Panc1 (cell line): ENCODE results near the gene ZBED1. TPM values are rescaled to one million over a fixed set of nuclear protein-coding genes. Genes with fewer than 3 reads are reported as not detected.

Experiments
- ATAC-seq: fragments of 200-7000 bp; cut with Tn5 transposase; 2 replicates; pipeline ENCODE4 v1.9.1; 2020; ENCODE audit warnings: mild to moderate bottlenecking, moderate library complexity
- BruUV-seq: library from RNA; stranded (reverse); fragments of 400-500 nt; replicated peaks from 2 replicates; lab custom pipeline; 2021; lab: Mats Ljungman, UMichigan
- CTCF ChIA-PET: fragments of 300-600 bp; sonication (Branson Sonifier 250); formaldehyde crosslinking; loops from one replicate; lab custom pipeline; 2022; ENCODE audit warnings: antibody characterized with exemption; lab: Charles Lee
- POLR2A ChIA-PET: fragments of 300-600 bp; sonication (Branson Sonifier 250); formaldehyde crosslinking; loops from one replicate; lab custom pipeline; 2022; ENCODE audit warnings: antibody characterized with exemption; lab: Charles Lee
- DNase-seq: peaks from one replicate; pipeline ENCODE4 v3.0.0-alpha.2; 2010; ENCODE audit warnings: low read depth, low spot score
- H3K27ac ChIP-seq: 2 replicates; pipeline ENCODE4 v1.5.1; 2011; ENCODE audit warnings: mild to moderate bottlenecking, low read length, inconsistent platforms
- H3K27me3 ChIP-seq: fragments of 200-500 bp; sonication (Bioruptor generic); 2 replicates; pipeline ENCODE4 v1.6.0; 2014; ENCODE audit warnings: low read length, inconsistent platforms; ENCODE audit not compliant: control insufficient read depth, insufficient read depth
- H3K36me3 ChIP-seq: fragments of 200-500 bp; sonication (Bioruptor generic); 2 replicates; pipeline ENCODE4 v1.5.1; 2014; ENCODE audit warnings: inconsistent platforms, mild to moderate bottlenecking, low read length, moderate library complexity; ENCODE audit not compliant: control insufficient read depth, insufficient read depth
- H3K4me1 ChIP-seq: 2 replicates; pipeline ENCODE4 v1.5.1; 2011; ENCODE audit warnings: inconsistent platforms, mild to moderate bottlenecking, low read length, moderate library complexity; ENCODE audit not compliant: control insufficient read depth, insufficient read depth
- H3K4me3 ChIP-seq, 2 experiments: 2 replicates each; pipeline ENCODE4 v1.5.1; 2011 to 2012; ENCODE audit warnings: low read depth in 2 of 2, low read length in 2 of 2, mild to moderate bottlenecking in 2 of 2, inconsistent platforms in 1 of 2, moderate library complexity in 1 of 2
- H3K9me3 ChIP-seq: fragments of 200-500 bp; sonication (Bioruptor generic); 2 replicates; pipeline ENCODE4 v1.5.1; 2014; ENCODE audit warnings: low read depth, mild to moderate bottlenecking, inconsistent platforms, low read length, moderate library complexity; ENCODE audit not compliant: control insufficient read depth, insufficient read depth
- CTCF ChIP-seq: fragments of 450-650 bp; IDR thresholded peaks from 2 replicates; pipeline ENCODE4 v1.5.1; 2017; ENCODE audit warnings: mild to moderate bottlenecking
- POLR2AphosphoS5 ChIP-seq: IDR thresholded peaks from 2 replicates; pipeline ENCODE4 v1.6.1; 2012; ENCODE audit warnings: mild to moderate bottlenecking, low read depth, low read length, moderate library complexity
- SIN3A ChIP-seq: IDR thresholded peaks from 2 replicates; pipeline ENCODE4 v1.6.1; 2012; ENCODE audit warnings: low read depth, mild to moderate bottlenecking, low read length, moderate library complexity, borderline replicate concordance; ENCODE audit not compliant: insufficient read depth
- TCF7L2 ChIP-seq: IDR thresholded peaks from 2 replicates; pipeline ENCODE4 v1.6.1; 2011; ENCODE audit warnings: mild to moderate bottlenecking, low read depth, low read length, inconsistent platforms
- in situ Hi-C: cut with HindIII; loops from 2 replicates; pipeline ENCODE4 v1.10.0; 2016; ENCODE audit warnings: low sequenced_read_pairs, low pct_unique_long_range_greater_than_20kb
- intact Hi-C: fragments of 100-400 bp; cut with micrococcal nuclease; formaldehyde crosslinking; loops from one replicate; pipeline ENCODE4 v1.10.0; 2022; ENCODE audit not compliant: unreplicated experiment
- total RNA-seq: library from RNA; stranded (reverse); gene quantifications from one replicate; pipeline ENCODE4 v1.2.1, GENCODE V29; 2021; ENCODE audit not compliant: unreplicated experiment
- TF ChIP-seq, protein P1 (sequence below), 2 experiments: IDR thresholded peaks; 2 replicates each; pipeline ENCODE4 v1.6.1; 2011 to 2012; ENCODE audit warnings: low read depth in 2 of 2, control low read depth in 1 of 2, low read length in 1 of 2, mild to moderate bottlenecking in 1 of 2, moderate library complexity in 1 of 2; ENCODE audit not compliant: insufficient read depth in 1 of 2

ZBED1 gene
- total RNA-seq, 1 experiment from 2014 or later, result 23.9 TPM

- ChIA-PET POLR2A (no interaction called here), CTCF (no interaction called here)
- Histone ChIP-seq H3K9me3 (no peaks in the 10 kb centered on the region), H3K4me3 (no peak overlapping the region), H3K36me3 (no peaks in the 10 kb centered on the region), H3K4me1 (no peaks in the 10 kb centered on the region), H3K27me3 (no peaks in the 10 kb centered on the region), H3K27ac (no peak overlapping the region)
- intact Hi-C loops (no loop called here), in situ Hi-C loops (no loop called here)
- DNase-seq (no peak), ATAC-seq (no peak)
- BruUV-seq, result no TSS peak
- TF ChIP-seq SIN3A (no peak), POLR2AphosphoS5 (no peak), TCF7L2 (no peak), CTCF (no peak)
- TF ChIP-seq, protein P1, sequence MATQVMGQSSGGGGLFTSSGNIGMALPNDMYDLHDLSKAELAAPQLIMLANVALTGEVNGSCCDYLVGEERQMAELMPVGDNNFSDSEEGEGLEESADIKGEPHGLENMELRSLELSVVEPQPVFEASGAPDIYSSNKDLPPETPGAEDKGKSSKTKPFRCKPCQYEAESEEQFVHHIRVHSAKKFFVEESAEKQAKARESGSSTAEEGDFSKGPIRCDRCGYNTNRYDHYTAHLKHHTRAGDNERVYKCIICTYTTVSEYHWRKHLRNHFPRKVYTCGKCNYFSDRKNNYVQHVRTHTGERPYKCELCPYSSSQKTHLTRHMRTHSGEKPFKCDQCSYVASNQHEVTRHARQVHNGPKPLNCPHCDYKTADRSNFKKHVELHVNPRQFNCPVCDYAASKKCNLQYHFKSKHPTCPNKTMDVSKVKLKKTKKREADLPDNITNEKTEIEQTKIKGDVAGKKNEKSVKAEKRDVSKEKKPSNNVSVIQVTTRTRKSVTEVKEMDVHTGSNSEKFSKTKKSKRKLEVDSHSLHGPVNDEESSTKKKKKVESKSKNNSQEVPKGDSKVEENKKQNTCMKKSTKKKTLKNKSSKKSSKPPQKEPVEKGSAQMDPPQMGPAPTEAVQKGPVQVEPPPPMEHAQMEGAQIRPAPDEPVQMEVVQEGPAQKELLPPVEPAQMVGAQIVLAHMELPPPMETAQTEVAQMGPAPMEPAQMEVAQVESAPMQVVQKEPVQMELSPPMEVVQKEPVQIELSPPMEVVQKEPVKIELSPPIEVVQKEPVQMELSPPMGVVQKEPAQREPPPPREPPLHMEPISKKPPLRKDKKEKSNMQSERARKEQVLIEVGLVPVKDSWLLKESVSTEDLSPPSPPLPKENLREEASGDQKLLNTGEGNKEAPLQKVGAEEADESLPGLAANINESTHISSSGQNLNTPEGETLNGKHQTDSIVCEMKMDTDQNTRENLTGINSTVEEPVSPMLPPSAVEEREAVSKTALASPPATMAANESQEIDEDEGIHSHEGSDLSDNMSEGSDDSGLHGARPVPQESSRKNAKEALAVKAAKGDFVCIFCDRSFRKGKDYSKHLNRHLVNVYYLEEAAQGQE (IDR thresholded peaks at IDR 0.05; ENCODE audit: insufficient read depth in 1 of 2, low read depth in 2 of 2, low read length in 1 of 2), result no peak
Observed at GRCh38 chrX:2540426-2540947, 39.7 kb upstream of the ZBED1 start.

DNA sequence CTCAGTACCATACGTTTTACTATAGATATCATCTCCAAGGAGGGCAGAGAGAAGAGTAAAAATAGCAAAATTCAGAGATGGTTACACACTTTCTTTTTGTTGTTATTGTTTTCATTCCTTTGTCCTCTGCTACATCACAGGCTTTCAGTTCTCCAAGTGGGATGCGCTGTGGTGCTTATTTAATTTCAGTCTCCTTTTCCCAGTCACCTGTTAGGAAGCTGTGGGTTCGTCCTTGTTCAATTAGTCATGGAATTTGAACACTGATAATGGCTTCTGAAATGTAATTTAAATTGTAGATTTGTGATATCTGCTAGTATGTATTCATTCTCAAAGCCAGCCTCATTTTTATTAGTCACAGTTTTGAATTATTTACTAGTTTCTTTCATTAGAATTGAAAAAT is 38.8 kb upstream of the ZBED1 start:
- CTCF ChIA-PET, result no interaction called here
- BruUV-seq, result no TSS peak
- no peak for ATAC-seq
- TF ChIP-seq POLR2AphosphoS5 (no peak), SIN3A (no peak), CTCF (no peak), TCF7L2 (no peak)
- TF ChIP-seq, protein P1 (IDR thresholded peaks at IDR 0.05; ENCODE audit: insufficient read depth in 1 of 2, low read depth in 2 of 2, low read length in 1 of 2), result no peak
- in situ Hi-C loops (no loop called here), intact Hi-C loops (no loop called here)
- POLR2A ChIA-PET, result no interaction called here
- no peak overlapping the region for H3K27ac ChIP-seq
- no peaks in the 10 kb centered on the region for H3K36me3 ChIP-seq
- no peaks in the 10 kb centered on the region for H3K27me3 ChIP-seq
- no peaks in the 10 kb centered on the region for H3K4me1 ChIP-seq
- no peak overlapping the region for H3K4me3 ChIP-seq
- no peak for DNase-seq
- no peaks in the 10 kb centered on the region for H3K9me3 ChIP-seq
